Stimulated activated CD4-positive, alpha-beta T cell treated with anti-CD3 and anti-CD28 coated beads, Interleukin-1b, Interleukin-23, amount 100 ng/mL, for 48 hours (primary cell): Measurements from ENCODE around the gene COMTD1.
"Not testable (repeated sequence)": the region's sequence is repeated elsewhere in the genome, so short reads cannot be mapped to it uniquely, and the experiment has no call there.

Experiments used
- DNase-seq: peaks from one replicate; pipeline ENCODE4 v3.0.0-alpha.2; 2020

Gene COMTD1

DNA sequence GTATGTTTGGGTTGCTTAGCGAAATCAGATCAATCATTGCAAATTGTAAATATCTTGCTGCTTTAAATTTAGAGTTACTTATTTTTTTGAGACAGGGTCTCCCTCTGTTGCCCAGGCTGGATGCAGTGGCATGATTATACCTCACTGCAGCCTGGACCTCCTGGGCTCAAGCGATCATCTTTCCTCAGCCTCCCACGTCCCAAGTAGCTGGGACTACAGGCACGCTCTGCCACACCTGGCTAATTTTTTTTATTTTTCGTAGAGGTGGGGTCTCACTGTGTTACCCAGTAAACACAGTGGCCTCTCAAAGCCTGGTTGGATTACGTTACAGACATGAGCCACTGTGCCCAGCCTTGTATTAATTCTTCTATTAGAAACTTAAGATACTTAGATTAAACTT is 23.4 kb downstream of the COMTD1 start:
- no peak for DNase-seq

DNA sequence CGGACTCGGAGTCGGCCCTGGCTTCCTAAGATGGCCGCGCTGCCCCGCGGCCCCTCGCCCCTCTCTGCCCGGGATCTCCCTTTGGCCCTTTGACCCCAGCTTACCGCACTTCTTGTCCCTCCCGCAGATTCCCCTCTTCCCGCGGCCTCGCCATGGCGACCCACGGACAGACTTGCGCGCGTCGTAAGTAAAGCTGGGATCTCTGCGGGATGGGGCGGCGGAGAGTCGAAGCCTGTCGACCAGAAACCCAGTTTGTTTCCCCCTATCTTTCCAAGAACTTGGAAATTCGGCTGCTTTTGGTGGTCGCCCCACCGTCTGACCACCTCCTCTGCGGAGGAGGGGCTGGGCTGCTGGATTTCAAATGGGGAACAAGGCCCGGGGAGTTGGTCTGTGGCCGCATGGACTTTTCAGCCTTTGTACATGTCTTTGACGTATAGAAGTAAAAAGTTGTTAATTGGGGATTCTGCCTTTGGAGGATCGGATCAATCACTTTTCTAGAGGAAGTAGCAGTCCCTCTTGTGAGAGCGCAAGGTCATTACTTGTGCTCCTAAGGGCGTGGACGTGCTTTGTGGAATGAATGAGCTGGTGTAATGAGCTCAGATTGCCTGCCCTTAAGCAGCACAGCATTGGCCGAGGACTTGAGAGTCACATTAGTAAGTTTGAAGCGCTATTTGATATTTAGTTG is 24.6 kb downstream of the COMTD1 start:
- peak; percentile 48 for DNase-seq

DNA sequence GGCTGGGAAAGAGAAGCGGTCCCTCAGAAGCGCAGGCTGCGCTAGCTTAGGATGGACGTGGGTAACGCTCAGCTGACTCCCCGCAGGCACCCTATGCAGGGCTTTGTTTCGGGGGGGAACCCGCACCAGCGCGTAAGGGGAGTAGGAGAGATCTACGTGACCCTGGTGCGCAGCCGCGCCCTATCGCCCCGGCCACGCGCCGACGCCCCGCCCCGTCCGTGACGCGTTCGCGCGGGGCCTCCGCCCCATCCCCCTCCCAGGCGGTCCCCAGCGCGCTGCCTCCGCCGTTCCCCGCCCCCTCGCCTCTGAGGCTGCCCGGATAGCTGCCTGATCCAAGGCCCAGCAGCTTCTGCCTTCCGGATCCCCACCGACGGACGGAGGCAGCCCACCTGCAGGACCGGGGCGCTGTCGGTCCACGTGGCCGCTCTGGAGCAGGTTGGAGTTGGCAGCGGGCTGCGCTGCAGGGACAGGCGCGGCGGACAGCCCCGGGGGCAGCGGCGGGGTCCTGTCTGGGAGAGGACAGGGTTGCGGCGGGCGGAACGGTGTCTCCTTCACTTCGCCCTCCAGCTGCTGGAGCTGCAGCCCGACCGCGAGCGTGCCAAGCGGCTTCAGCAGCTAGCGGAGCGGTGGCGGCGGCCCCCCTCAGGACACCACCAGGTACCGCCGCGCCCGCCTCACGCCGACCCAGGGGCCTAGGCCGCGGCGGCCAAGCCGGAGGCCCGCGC is 25.3 kb downstream of the COMTD1 start, which contains the start of gene VDAC2:
Gene VDAC2, plus strand, starts transcription at position 515 of the 725 bp plus-strand sequence. CDS start 363 bp downstream, outside the sequence.
- peak; percentile 92 for DNase-seq

DNA sequence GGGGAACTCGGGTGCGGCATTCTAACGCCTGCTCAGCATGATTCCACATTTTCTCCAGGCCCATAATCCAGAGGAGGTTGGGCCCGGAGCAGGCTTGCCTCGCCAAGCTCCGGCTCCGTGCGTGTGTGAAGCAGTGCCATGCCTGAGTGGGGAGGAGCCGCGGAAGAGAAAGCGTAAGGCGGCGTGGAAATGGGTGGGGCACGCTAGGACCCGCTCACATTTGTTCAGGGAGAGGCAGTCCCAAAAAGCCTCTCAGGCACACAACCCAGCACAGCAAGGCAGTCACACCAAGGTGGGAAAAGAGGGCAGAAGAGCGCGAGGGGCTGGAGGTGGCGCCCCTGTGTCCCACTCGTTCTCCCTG is 25.9 kb downstream of the COMTD1 start:
- DNase-seq, result peak; percentile 77

DNA sequence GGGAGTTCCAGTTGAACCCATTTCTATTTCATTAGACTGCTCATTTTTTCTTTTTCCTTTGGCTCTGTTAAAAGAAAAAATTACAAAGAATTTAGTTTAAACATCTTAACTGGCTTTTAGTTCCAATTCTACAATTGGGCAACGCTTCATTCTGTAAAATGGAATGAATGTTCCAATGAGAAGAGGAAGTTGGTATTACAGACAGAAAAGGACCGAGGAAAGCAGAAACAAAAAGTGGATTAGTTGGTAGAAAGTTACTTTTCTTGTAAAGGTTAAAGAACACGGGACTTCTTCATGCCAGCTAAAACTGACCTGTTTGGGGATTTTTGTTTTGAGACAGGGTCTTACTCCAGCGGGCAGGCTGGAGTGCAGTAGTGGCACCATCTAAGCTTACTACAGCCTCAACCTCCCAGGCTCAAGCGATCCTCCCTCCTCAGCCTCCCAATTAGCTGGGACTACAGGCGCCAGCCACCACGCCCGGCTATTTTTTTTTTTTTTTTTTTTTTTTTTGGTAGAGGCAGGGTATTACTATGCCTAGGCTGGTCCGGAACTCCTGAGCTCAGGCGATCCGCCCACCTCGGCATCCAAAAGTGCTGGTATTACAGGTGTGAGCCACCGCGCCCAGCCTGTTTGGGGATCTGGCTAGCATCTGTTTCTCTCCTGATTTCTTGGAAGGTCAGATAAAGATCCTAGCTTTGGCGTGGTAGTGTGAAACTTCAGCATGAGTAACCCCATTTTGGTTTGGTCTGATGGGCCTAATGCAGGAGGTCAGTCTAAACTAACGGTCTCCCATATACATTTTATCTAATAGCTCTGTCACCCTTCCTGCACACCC is 26.5 kb downstream of the COMTD1 start:
- DNase-seq, result peak; percentile 8

DNA sequence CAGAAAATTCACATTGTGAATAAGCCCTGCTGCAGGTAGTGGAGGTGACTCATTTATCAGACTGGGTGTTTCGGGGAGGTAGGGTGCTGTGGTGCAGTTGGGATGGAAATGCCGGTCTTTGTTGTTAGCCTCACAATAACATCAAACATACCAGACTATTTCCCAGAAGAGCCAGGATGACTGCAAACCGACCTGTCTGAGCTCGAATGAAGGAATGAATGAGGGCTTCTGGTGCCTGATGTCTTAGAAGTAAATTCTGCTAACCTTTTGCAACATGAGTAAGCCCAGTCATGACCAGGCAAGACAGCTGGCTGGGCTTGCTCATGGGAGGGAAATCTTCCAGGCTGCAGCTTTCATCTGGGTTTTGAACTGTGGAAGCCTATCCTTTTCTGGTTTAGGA is 27.6 kb downstream of the COMTD1 start:
- peak; percentile 30 for DNase-seq

DNA sequence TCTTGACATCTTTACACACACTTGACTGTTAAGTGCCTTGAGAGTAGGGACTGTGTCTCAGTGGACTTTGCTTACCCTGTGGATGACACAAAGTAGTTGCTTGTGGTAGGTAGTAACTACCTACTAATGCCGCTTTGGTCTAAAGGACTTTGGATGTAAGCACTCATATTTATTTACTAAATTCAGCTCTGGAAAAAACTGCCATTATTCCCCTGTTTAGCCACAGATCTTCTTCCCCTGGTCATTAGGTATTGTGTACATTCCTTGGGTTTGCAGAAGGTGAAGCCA is 28.0 kb downstream of the COMTD1 start:
- no peak for DNase-seq

DNA sequence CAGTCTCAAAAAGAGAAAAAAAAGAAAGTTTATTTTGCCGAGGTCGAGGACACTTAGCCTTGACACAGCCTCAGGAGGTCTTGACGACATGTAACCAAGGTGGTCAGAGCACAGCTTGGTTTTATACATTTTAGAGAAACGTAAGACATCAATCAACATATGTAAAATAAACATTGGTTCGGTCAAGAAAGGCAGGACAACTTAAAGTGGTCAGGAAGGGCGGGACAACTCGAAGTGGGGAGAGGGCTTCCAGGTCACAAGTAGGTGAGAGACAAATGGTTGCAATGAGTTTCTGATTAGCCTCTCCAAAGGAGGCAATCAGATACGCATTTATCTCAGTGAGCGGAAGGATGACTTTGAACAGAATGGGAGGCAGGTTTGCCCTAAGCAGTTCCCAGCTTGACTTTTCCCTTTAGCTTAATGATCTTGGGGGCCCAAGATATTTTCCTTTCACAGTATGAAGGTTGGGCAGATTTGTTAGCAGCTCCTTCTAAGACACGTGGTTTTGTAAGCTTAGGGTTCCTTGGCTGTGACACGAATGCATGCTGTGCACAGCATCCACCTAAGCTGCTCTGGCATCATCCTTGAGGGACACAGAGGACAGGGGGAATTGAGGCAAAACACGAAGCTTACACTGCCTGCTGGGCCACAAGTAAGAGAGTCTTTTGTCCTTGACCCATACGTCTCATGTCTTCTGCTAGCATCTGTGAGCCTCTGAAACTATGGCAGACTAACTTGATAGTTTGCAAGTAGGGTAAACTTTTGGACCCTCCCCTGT is 28.5 kb downstream of the COMTD1 start:
- no peak for DNase-seq

DNA sequence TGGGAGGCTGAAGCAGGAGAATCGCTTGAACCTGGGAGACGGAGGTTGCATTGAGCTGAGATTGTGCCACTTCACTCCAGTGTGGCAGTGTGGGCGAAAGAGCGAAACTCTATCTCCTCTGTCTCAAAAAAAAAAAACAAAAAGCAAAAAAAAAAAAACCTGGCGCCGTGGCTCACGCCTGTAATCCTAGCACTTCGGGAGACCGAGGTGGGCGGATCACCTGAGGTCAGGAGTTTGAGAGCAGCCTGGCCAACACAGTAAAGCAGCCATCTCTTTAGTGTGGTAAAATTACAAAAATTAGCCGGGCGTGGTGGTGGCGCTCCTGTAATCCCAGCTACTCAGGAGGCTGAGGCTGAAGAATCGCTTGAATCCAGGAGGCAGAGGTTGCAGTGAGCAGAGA is 29.1 kb downstream of the COMTD1 start:
- not testable (repeated sequence) for DNase-seq

DNA sequence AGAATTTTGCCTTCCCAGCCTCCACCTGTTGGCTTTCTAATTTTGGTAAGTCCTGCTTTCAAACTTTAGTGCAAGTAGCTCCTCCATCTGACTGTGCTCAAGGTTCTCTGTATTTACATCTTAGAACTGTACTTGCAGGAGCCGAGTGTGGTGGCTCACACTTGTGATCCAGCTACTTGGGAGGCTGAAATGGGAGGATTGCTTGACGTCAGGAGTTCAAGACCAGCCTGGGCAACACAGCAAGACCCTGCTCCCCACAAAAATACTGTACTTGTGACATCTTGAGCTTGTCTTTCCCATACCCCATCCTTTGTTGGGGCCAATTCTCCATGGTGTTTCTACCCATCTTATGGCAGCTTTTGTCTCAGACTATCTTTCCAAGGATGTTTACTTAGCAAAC is 29.8 kb downstream of the COMTD1 start:
- DNase-seq, result no peak

DNA sequence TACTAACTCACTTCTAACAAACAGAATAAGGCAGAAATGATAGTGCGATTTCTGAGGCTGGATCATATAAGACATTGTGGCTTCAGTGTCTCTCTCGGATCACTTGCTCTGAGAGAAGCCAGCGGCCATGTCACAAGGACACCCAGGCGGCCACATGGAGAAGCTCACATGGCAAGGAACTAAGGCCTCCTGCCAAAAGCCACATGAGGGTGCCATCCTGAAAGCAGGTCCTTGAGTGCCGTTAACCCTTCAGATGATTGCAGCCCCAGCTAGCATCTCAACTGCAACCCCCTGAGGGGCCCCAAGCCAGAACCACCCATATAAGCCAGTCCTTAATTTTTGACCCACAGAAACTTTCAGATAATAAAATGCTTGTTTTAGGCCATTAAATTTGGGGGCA is 32.0 kb downstream of the COMTD1 start:
- DNase-seq, result no peak

DNA sequence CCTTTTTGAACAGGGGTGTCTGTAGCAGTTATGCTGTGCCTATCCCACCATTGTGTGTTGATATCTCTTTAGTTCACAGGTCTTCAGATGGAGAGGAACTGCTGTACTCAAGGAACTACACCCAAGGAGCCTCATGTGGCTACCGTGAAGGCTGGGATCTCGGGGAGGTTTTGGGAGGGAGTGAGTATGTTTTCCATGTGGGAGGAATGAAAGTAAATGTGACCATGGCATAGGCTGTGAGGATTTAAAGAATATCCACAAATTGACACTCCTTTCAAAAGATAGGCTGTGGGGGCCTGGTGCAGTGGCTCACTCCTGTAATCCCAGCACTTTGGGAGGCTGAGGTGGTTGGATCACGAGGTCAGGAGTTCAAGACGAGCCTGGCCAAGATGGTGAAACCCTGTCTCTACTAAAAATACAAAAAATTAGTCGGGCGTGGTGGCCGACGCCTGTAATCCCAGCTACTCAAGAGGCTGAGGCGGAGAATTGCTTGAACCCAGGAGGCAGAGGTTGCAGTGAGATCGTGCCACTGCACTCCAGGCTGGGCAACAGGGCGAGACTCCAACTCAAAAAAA is 32.6 kb downstream of the COMTD1 start:
- not testable (repeated sequence) for DNase-seq

DNA sequence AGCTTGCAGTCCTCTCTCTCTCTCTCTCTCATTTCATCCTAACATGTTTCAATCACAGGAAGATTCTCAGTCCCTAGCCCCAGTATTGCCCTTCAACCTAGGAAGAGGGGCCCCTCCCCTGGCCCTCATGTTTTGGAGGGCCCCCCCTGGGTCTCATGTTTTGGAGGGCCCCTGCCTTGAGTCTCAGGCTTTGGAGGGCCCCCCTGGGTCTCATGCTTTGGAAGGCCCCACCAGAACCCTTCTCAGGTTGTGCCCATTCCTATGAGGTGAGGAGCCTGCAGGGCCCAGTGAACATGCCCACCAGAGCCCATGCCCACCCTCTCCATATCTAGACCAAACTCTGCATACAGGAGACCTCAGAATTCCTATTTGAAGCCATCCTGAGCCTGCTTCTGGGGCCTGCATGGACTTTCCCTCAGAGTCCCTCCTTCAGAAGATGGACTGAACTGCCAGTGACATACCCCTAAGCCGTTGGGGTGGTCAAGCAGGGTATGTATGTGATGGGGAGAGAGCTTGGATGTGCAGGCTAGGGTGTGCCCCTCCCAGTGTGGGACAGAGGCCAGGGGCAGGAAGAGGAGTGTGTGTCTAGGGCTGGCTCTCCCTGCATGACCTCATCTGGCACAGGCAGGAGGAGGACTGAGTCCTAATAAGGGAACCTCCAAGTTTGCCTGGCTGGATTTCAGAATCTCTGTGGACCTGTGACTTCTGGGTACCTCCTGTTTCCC is 33.3 kb downstream of the COMTD1 start:
- no peak for DNase-seq

DNA sequence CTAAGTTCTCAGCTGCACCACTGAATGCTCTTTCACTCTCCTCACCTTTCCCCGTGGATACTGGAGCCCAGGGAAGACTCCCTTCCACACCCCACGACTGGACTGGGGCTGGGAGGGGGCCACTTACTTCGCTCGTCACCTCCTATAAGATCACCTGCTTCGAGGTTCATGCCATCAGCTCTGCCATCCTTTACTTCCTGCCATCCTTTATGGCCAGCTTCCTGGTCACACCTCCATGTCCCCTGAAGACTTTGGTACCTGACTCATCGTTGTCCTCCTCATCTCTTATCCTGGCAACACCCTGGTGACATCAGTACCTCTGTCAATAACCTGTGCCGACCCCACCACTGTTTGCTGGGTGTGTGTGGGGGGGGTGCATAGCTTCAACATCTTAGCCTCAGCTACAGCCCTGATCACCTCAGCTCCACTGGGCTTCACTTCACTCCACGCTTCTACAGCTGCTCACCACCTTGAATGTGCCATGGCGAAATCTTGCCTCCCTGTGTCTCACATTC is 33.9 kb downstream of the COMTD1 start:
- no peak for DNase-seq

DNA sequence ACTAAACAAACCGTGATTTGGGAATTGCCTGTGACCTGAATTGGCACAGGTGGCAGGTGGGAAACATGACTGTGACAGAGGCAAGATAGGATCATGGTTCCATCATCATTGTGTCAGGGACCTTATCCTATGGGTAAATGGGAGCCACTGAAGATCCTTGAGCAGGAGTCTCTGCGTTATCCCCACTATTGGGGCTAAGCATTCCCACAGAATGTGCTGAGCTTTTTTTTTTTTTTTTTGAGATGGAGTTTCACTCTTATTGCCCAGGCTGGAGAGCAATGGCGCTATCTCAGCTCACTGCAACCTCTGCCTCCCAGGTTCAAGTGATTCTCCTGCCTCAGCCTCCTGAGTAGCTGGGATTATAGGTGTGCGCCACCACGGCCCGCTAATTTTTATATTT is 35.8 kb downstream of the COMTD1 start:
- not testable (repeated sequence) for DNase-seq

DNA sequence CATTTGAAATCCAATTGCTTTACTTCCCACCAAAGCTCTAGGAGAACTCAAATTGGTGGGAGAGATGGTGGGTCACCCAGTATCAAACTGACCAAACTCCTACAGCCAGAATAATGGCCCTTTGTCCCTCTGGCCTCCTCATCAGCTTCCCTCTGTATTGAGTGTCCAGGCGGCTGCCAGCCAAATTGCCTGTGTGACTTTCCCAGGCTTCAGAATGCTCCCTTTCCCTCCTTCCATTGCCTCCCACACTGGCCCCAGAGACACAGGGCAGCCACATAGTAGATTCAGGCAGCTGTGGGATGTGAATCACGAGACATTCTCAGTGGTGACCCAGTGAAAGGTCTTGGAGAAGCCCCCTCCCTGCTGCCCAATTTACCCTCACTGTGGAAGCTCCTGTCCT is 37.9 kb downstream of the COMTD1 start:
- DNase-seq, result no peak

DNA sequence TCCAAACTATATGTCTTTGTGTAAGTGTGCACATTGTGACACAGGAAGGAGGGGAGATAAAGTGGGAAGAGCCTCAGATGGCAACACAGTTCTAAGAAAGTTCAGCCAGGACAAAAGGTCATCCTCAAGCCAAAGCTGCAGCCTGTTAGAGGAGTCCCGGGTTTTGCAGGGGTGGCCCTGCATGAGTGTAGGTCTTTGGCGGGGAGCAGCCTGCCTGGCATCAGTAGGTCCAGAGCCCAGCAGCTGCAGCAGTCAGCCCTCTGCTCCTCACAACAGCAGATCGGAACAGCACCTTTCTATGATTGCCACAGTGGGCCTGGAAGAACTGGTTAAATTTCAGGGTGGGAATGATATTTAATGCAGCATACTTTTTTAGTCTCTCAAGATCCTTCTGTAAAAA is 38.7 kb downstream of the COMTD1 start:
- DNase-seq, result no peak

DNA sequence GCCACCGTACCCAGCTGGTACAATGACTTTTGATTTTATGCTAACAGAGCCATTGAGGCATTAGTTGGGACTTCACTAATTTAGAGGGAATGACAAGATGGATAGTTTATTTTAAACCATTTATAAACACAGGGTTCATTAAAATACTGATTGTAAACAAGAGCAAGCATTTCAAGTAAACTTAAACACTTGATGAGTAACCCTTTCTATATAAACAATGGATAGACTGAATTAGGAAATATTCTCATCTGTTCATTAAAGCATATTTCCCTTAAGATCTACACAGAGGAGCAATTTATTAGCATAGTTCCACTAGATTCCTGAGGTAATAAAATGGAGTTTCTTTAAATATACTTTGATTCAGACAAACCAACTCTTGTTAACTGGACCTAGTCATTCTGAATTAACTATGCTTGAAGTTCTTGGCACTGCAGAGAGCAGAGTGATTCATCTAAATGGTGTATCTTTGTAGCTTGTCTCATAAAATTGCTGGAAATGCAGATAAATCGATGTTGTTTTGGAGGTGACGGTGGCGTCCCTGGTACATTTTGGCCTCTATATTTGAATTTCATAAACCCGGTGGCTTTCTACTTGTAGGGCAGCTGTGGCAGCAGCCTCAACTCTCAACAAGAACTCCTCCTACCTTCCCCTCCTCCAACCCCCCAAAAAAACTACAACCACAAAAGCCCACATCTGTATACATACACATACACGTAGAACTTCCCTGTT is 40.6 kb downstream of the COMTD1 start:
- DNase-seq, result no peak

DNA sequence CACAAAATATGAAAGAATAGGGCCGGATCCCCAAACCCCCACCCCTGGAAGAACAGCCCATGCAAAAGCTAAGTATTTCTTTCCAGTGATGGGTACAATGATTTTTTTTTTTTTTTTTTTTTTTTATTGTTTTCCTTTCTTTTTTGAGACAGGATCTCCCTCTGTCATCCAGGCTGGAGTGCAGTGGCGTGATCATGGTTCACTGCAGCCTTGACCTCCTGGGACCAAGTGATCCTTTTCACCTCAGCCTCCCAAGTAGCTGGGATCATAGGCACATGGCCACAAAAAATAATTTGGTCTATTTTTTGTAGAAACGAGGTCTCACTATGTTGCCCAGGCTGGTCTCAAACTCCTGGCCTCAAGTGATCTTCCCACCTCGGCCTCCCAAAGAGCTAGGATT is 41.1 kb downstream of the COMTD1 start:
- DNase-seq, result not testable (repeated sequence)

DNA sequence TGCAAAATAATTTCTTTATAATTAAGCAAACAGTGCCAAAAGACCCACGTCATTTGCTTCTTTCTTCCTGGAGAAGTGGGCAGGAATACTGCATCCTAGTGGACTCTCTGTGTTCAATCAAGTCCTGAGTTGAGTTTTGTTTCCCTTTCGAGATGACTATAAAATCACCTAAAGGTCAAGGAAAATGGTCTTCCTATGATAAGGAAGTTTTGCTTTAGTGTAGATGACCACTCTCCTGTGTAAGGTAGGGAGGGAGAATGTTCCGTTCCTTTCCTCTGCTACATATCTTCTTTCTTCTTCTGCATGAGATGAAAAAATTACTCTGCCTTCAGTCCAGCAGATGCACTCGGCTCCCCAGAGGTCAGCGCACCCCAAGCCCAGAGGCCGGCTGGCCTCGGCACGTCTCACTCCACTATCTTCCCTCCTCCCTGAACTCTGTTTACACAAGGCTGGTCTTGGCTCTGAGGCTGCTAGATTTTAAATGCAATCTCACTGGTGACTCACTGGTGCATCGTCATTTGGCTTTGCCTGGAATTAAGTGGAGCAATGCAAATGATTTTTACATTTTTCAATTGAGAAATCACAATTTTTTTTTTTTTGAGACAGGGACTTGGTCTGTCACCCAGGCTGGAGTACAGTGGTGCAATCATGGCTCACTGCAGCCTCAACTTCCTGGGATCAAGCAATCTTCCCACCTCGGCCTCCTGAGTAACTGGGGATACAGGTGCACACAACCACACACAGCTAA is 43.8 kb downstream of the COMTD1 start:
- no peak for DNase-seq
